ENCODE measurements around the gene TNIP1. TPM values are rescaled to one million over a fixed set of nuclear protein-coding genes. Genes with fewer than 3 reads are reported as not detected.

TNIP1 gene
- total RNA-seq, 1 donor from 2014 or later: 63.6 TPM

GRCh38 chr5:151006704-151007334 is 74.0 kb downstream of the TNIP1 start:
- peaks cover 12% of the 10 kb centered on the region for H3K4me1 Mint-ChIP-seq (ENCODE audit: unreplicated experiment)
- DNase-seq (ENCODE audit: extremely low spot score, unreplicated experiment): no peak
- peaks cover 4% of the 10 kb centered on the region for H3K27me3 Mint-ChIP-seq
- no peak overlapping the region for H3K4me3 Mint-ChIP-seq
- no peak overlapping the region for H3K27ac Mint-ChIP-seq
- no peaks in the 10 kb centered on the region for H3K9me3 Mint-ChIP-seq
- no peaks in the 10 kb centered on the region for H3K36me3 Mint-ChIP-seq
- TF ChIP-seq, protein P1, sequence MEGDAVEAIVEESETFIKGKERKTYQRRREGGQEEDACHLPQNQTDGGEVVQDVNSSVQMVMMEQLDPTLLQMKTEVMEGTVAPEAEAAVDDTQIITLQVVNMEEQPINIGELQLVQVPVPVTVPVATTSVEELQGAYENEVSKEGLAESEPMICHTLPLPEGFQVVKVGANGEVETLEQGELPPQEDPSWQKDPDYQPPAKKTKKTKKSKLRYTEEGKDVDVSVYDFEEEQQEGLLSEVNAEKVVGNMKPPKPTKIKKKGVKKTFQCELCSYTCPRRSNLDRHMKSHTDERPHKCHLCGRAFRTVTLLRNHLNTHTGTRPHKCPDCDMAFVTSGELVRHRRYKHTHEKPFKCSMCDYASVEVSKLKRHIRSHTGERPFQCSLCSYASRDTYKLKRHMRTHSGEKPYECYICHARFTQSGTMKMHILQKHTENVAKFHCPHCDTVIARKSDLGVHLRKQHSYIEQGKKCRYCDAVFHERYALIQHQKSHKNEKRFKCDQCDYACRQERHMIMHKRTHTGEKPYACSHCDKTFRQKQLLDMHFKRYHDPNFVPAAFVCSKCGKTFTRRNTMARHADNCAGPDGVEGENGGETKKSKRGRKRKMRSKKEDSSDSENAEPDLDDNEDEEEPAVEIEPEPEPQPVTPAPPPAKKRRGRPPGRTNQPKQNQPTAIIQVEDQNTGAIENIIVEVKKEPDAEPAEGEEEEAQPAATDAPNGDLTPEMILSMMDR (conservative IDR thresholded peaks at IDR 0.05): no peak

- TF ChIP-seq, protein P1 (conservative IDR thresholded peaks at IDR 0.05): no peak
- Mint-ChIP-seq H3K4me3 (no peak overlapping the region), H3K36me3 (no peaks in the 10 kb centered on the region), H3K4me1 (ENCODE audit: unreplicated experiment) (peaks cover 12% of the 10 kb centered on the region), H3K27ac (peak overlapping the region; percentile 24), H3K27me3 (no peaks in the 10 kb centered on the region), H3K9me3 (no peaks in the 10 kb centered on the region)
- no peak for DNase-seq (ENCODE audit: extremely low spot score, unreplicated experiment)
Measured at GRCh38 chr5:151005950-151006576, 74.8 kb downstream of the TNIP1 start.

- TF ChIP-seq, protein P1 (conservative IDR thresholded peaks at IDR 0.05): no peak
- H3K27me3 Mint-ChIP-seq: no peaks in the 10 kb centered on the region
- DNase-seq (ENCODE audit: extremely low spot score, unreplicated experiment): no peak
- peak overlapping the region; percentile 24 for H3K27ac Mint-ChIP-seq
- H3K4me3 Mint-ChIP-seq: no peak overlapping the region
- no peaks in the 10 kb centered on the region for H3K36me3 Mint-ChIP-seq
- peaks cover 12% of the 10 kb centered on the region for H3K4me1 Mint-ChIP-seq (ENCODE audit: unreplicated experiment)
- H3K9me3 Mint-ChIP-seq: no peaks in the 10 kb centered on the region
Measured at GRCh38 chr5:151005187-151005949, 75.5 kb downstream of the TNIP1 start.

DNA sequence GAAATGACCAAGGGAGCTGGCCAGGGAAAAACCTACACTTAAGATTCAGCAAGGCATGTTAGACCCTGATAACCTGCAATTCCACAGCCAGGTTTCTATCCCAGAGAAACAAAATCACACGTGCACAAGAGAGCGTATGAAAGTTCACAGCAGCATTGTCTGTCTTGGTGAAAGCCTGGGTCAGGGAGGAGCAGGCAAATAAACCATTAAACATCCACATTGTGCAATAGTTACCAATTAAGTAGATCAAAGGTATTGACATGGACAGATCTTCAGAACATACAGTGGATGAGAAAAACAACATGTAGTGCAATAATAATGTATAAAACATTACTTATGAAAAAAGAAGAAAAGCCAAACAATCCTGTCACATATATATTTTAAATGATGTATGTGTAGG is 76.3 kb downstream of the TNIP1 start:
- DNase-seq (ENCODE audit: extremely low spot score, unreplicated experiment): no peak
- Mint-ChIP-seq H3K4me3 (no peak overlapping the region), H3K9me3 (no peaks in the 10 kb centered on the region), H3K27me3 (peaks cover 3% of the 10 kb centered on the region), H3K36me3 (no peaks in the 10 kb centered on the region), H3K27ac (no peak overlapping the region), H3K4me1 (ENCODE audit: unreplicated experiment) (peaks cover 12% of the 10 kb centered on the region)
- TF ChIP-seq, protein P1 (conservative IDR thresholded peaks at IDR 0.05): no peak

DNA sequence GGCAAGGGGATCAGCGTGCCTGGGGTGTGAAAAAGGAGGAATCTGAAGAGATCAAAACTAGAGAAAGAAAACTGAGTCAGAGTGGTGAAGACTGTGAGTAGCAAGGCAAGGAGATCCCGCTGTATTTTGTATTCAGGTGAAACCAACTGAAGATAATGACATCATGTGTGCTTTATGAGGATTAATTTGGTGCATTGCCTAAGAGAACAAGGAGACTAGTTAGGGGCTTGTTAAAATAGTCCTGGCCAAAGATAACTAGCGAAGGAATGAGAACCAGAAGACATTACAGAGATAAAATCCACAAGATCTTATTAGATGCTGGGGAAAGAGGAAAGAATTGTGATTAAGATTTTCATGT is 77.4 kb downstream of the TNIP1 start:
- Mint-ChIP-seq H3K4me3 (no peak overlapping the region), H3K27ac (no peak overlapping the region), H3K36me3 (no peaks in the 10 kb centered on the region), H3K9me3 (no peaks in the 10 kb centered on the region), H3K27me3 (peaks cover 3% of the 10 kb centered on the region), H3K4me1 (ENCODE audit: unreplicated experiment) (peaks cover 12% of the 10 kb centered on the region)
- TF ChIP-seq, protein P1 (conservative IDR thresholded peaks at IDR 0.05): no peak
- DNase-seq (ENCODE audit: extremely low spot score, unreplicated experiment): no peak

Data from type B pancreatic cell (in vitro differentiated cells).